Glutamatergic neuron (in vitro differentiated cells): ENCODE measurements around the gene CCDC136. TPM values are rescaled to one million over a fixed set of nuclear protein-coding genes. Genes with fewer than 3 reads are reported as not detected.

Source experiments
- DNase-seq: peaks from one replicate; pipeline ENCODE4 v3.0.0; 2022
- H3K27ac Mint-ChIP-seq: one replicate; pipeline ENCODE4 v1.8.0; 2020; ENCODE audit warnings: mild to moderate bottlenecking, mixed read lengths, inconsistent platforms; ENCODE audit not compliant: unreplicated experiment
- H3K27me3 Mint-ChIP-seq: one replicate; pipeline ENCODE4 v1.8.0; 2020; ENCODE audit warnings: mild to moderate bottlenecking, moderate library complexity, mixed read lengths, inconsistent platforms; ENCODE audit not compliant: unreplicated experiment
- H3K36me3 Mint-ChIP-seq: one replicate; pipeline ENCODE4 v1.8.0; 2020; ENCODE audit warnings: mild to moderate bottlenecking, mixed read lengths, inconsistent platforms; ENCODE audit not compliant: unreplicated experiment
- H3K4me1 Mint-ChIP-seq: one replicate; pipeline ENCODE4 v1.8.0; 2020; ENCODE audit warnings: mild to moderate bottlenecking, low read depth, mixed read lengths, inconsistent platforms; ENCODE audit not compliant: unreplicated experiment
- H3K4me3 Mint-ChIP-seq: one replicate; pipeline ENCODE4 v1.8.0; 2020; ENCODE audit warnings: mild to moderate bottlenecking, mixed read lengths, inconsistent platforms; ENCODE audit not compliant: unreplicated experiment
- H3K9me3 Mint-ChIP-seq: one replicate; pipeline ENCODE4 v1.8.0; 2020; ENCODE audit warnings: mild to moderate bottlenecking, moderate library complexity, mixed read lengths, inconsistent platforms; ENCODE audit not compliant: unreplicated experiment
- total RNA-seq: library from RNA; stranded (reverse); fragmentation: NEBNext Ultra II Directional; extraction: Animal tissue kit (Norgen Biotek cat#: 25700); gene quantifications from one replicate; pipeline ENCODE4 v1.2.1, GENCODE V29; 2021; ENCODE audit not compliant: unreplicated experiment
- TF ChIP-seq, protein P1 (sequence below): fragments of 200-600 bp; sonication (generic); IDR thresholded peaks from one replicate; pipeline ENCODE4 v1.5.0; 2021; ENCODE audit not compliant: partially characterized antibody, unreplicated experiment

Gene CCDC136
- total RNA-seq, 1 donor from 2014 or later = 202 TPM

DNA sequence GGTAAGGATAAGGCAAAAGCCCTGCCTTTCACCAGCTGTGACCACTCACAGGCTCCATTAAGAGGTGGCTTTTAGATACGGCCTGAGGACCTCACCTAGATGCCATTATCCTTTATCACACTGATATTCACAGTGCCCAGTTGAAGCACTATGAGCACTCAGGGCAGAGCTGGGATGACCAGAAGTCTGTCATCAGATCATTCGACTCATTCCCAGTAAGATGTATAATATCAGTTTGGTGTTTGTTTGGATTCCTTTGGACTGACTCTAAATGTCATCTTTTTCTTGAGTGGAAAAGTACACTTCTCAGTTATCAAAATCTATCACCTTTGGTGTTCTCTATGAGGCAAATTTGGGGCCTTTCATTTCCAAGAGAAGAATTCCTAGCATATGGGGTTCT lies 18.7 kb downstream of the CCDC136 start:
- Mint-ChIP-seq H3K36me3 (peaks cover 14% of the 10 kb centered on the region), H3K27ac (no peak overlapping the region), H3K4me1 (peaks cover 15% of the 10 kb centered on the region), H3K27me3 (no peaks in the 10 kb centered on the region), H3K9me3 (peaks cover 7% of the 10 kb centered on the region), H3K4me3 (no peak overlapping the region)
- no peak for DNase-seq
- TF ChIP-seq, protein P1, sequence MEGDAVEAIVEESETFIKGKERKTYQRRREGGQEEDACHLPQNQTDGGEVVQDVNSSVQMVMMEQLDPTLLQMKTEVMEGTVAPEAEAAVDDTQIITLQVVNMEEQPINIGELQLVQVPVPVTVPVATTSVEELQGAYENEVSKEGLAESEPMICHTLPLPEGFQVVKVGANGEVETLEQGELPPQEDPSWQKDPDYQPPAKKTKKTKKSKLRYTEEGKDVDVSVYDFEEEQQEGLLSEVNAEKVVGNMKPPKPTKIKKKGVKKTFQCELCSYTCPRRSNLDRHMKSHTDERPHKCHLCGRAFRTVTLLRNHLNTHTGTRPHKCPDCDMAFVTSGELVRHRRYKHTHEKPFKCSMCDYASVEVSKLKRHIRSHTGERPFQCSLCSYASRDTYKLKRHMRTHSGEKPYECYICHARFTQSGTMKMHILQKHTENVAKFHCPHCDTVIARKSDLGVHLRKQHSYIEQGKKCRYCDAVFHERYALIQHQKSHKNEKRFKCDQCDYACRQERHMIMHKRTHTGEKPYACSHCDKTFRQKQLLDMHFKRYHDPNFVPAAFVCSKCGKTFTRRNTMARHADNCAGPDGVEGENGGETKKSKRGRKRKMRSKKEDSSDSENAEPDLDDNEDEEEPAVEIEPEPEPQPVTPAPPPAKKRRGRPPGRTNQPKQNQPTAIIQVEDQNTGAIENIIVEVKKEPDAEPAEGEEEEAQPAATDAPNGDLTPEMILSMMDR = no peak

DNA sequence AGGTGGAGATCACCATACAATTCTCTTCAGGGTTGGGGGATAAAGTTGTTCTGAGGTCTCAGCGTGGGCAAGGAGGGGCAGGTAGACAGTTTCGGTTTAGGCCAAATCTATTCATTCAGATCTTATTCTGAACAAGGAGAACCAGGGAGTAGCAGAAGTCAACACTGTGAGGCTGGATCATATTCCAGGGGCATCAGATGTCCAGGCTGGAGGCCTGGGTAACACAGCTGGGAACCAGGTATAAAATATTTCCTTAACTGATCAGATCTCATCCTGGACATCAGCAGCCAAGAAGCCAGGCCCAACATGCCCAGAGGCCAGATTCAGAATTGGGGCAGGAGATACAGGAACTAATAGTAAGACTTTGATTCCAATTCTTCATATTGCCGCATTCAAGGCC lies 19.2 kb downstream of the CCDC136 start:
- TF ChIP-seq, protein P1 = no peak
- Mint-ChIP-seq H3K27ac (no peak overlapping the region), H3K9me3 (peaks cover 10% of the 10 kb centered on the region), H3K36me3 (peaks cover 18% of the 10 kb centered on the region), H3K4me3 (no peak overlapping the region), H3K27me3 (no peaks in the 10 kb centered on the region), H3K4me1 (peaks cover 17% of the 10 kb centered on the region)
- DNase-seq = no peak

DNA sequence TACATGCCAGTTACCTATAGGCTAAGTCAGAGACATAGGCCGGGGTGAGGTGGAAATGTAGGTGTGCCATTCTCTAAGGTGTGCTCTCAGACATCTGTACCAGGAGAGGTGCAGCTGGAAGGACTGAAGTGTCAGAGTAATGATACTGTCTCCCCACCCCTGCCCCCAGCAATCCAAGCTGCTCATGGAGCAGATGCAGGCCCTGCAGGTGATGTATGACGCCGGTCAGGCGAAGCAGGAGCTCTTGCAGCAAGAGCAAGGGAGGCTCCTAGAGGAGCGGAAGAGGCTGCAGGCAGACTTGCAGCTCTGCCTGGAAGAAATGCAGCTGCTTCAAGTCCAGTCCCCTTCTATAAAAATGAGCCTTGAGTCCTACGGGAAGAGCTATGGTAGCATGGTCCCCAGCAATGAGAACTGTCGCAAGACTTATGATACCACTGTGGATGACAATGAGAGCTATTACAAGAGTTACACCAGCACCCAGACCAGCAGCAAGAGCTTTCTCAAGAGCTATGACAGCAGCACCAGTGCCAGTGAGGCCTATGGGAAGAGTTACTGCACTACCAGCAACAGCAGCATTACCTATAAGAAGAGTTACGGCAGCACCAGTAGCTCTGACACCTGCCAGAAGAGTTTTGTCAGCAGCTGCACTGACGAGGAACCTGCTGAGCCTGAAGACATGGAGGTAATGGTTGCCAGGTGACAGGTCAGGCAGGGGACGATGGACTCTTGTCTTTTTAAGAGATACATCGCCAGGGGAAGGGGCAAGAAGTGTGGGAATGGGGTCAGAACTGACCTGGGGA lies 20.1 kb downstream of the CCDC136 start:
- Mint-ChIP-seq H3K4me3 (no peak overlapping the region), H3K9me3 (peaks cover 8% of the 10 kb centered on the region), H3K4me1 (peaks cover 15% of the 10 kb centered on the region), H3K36me3 (peaks cover 10% of the 10 kb centered on the region), H3K27ac (no peak overlapping the region), H3K27me3 (no peaks in the 10 kb centered on the region)
- no peak for DNase-seq
- TF ChIP-seq, protein P1 = no peak

DNA sequence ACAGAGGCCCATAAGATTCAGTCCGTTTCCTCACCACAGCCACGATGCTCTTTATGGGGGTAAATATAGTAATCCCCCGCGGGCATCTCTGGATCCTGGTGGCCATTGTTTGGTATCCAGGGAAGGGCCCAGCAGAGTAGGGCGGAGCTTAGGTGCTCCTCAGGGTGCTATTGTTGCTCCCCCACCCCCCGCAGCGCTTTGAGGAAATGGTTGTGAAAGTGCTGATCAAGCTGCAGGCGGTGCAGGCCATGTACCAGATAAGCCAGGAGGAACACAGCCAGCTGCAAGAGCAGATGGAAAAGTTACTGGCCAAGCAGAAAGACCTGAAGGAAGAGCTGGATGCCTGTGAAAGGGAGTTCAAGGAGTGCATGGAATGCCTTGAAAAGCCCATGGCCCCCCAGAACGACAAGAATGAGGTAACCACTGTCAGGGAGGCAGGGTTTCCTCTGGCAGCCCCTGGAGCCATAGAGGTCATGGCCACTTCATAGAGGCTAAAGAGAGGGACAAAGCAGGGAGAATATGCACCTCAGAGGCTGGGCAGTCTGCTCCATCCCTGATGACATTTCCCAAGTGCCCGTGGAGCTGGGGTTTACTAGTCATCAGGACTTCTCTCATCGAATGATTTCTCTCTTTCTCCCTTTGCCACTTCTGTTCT lies 20.9 kb downstream of the CCDC136 start:
- Mint-ChIP-seq H3K27me3 (peaks cover 2% of the 10 kb centered on the region), H3K4me3 (no peak overlapping the region), H3K9me3 (peaks cover 8% of the 10 kb centered on the region), H3K4me1 (peaks cover 16% of the 10 kb centered on the region), H3K36me3 (peaks cover 13% of the 10 kb centered on the region), H3K27ac (no peak overlapping the region)
- TF ChIP-seq, protein P1 = no peak
- no peak for DNase-seq

DNA sequence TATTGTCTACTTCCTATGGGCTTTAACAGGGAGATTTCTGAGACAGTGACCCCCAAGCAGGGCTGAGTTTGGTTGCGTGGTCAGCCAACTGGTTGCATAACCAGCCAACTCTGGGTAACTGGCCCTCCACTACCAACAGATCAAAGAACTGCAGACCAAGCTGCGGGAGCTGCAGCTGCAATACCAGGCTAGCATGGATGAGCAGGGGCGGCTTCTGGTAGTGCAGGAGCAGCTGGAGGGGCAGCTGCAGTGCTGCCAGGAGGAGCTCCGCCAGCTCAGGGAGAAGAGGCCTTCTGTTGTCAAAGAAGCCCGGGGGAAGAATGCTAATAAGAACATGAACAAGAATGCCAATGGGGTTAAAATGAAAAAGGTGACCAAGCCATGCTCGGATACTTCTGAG lies 22.7 kb downstream of the CCDC136 start:
- peaks cover 4% of the 10 kb centered on the region for H3K27me3 Mint-ChIP-seq
- H3K4me1 Mint-ChIP-seq = peaks cover 16% of the 10 kb centered on the region
- H3K27ac Mint-ChIP-seq = peak overlapping the region; percentile 80
- H3K4me3 Mint-ChIP-seq = no peak overlapping the region
- peaks cover 9% of the 10 kb centered on the region for H3K9me3 Mint-ChIP-seq
- TF ChIP-seq, protein P1 = no peak
- H3K36me3 Mint-ChIP-seq = peaks cover 17% of the 10 kb centered on the region
- peak; percentile 49 for DNase-seq
